Stomach (tissue), 4 donors: ENCODE data around the gene ALG8.

Experiments
- CTCF ChIP-seq, 7 experiments: fragments of 450-650 bp in 4 of 7; fragments of 200-600 bp in 3 of 7; sonication (generic) in 3 of 7; IDR thresholded peaks; one replicate each; pipeline ENCODE4 v1.5.1; 2016 to 2019; ENCODE audit warnings: antibody characterized with exemption in 7 of 7, control low read depth in 2 of 7, mild to moderate bottlenecking in 1 of 7
- EP300 ChIP-seq: sonication (generic); formaldehyde crosslinking; IDR thresholded peaks from one replicate; pipeline ENCODE4 v1.6.1; 2017; ENCODE audit warnings: antibody characterized with exemption
- POLR2A ChIP-seq, 4 donors: fragments of 450-650 bp; IDR thresholded peaks; one replicate each; pipeline ENCODE4 v1.6.1; 2016; ENCODE audit warnings: antibody characterized with exemption in 4 of 4, control low read depth in 2 of 4, mild to moderate bottlenecking in 1 of 4, moderate library complexity in 1 of 4
- POLR2AphosphoS5 ChIP-seq, 3 donors: sonication (generic); formaldehyde crosslinking; IDR thresholded peaks; one replicate each; pipeline ENCODE4 v1.6.1; 2016; ENCODE audit warnings: antibody characterized with exemption in 3 of 3

GRCh38 chr11:78181185-78181584 is 41.8 kb upstream of the ALG8 start:
- no peak for TF ChIP-seq EP300
- no peak for TF ChIP-seq POLR2AphosphoS5 (IDR thresholded peaks at IDR 0.05)
- TF ChIP-seq CTCF (IDR thresholded peaks at IDR 0.05) = no peak
- no peak for TF ChIP-seq POLR2A (IDR thresholded peaks at IDR 0.05)
